Trophoblast cell (in vitro differentiated cells and primary cell): ENCODE measurements around the gene ABI1.

Experiments
- DNase-seq, 2 donors: peaks; one replicate each; pipeline ENCODE4 v3.0.0-alpha.2; 2016
- H2AFZ ChIP-seq: 2 replicates; pipeline ENCODE4 v1.6.1; 2013; ENCODE audit warnings: low read length, moderate library complexity, mild to moderate bottlenecking; ENCODE audit not compliant: insufficient read depth, poor library complexity
- H2AK5ac ChIP-seq: 2 replicates; pipeline ENCODE4 v1.6.1; 2013; ENCODE audit warnings: mild to moderate bottlenecking, low read length
- H2BK120ac ChIP-seq: 2 replicates; pipeline ENCODE4 v1.6.1; 2013; ENCODE audit warnings: low read length, mild to moderate bottlenecking, moderate library complexity; ENCODE audit not compliant: insufficient read depth, poor library complexity
- H2BK12ac ChIP-seq: 2 replicates; pipeline ENCODE4 v1.6.1; 2013; ENCODE audit warnings: mild to moderate bottlenecking, low read length, moderate library complexity
- H2BK5ac ChIP-seq: 2 replicates; pipeline ENCODE4 v1.6.1; 2013; ENCODE audit warnings: low read length, low read depth, moderate library complexity, mild to moderate bottlenecking; ENCODE audit not compliant: poor library complexity
- H3K14ac ChIP-seq: 2 replicates; pipeline ENCODE4 v1.6.1; 2013; ENCODE audit warnings: mild to moderate bottlenecking, low read length
- H3K18ac ChIP-seq: 2 replicates; pipeline ENCODE4 v1.6.1; 2013; ENCODE audit warnings: mild to moderate bottlenecking, low read length
- H3K23ac ChIP-seq: 2 replicates; pipeline ENCODE4 v1.6.1; 2013; ENCODE audit warnings: low read length
- H3K27ac ChIP-seq: 2 replicates; pipeline ENCODE4 v1.5.1; 2013; ENCODE audit warnings: low read depth, mild to moderate bottlenecking, inconsistent platforms, low read length, moderate library complexity
- H3K27me3 ChIP-seq: 2 replicates; pipeline ENCODE4 v1.6.1; 2013; ENCODE audit warnings: inconsistent platforms, mild to moderate bottlenecking, low read length, moderate library complexity; ENCODE audit not compliant: insufficient read depth
- H3K36me3 ChIP-seq, 2 experiments: 1 replicate in 1 of 2; 2 replicates in 1 of 2; pipeline ENCODE4 v1.6.1; 2013; ENCODE audit warnings: low read length in 2 of 2, mild to moderate bottlenecking in 2 of 2, moderate library complexity in 1 of 2; ENCODE audit not compliant: insufficient read depth in 2 of 2, control insufficient read depth in 1 of 2
- H3K4ac ChIP-seq: 2 replicates; pipeline ENCODE4 v1.6.1; 2013; ENCODE audit warnings: low read depth, mild to moderate bottlenecking, low read length, moderate library complexity
- H3K4me1 ChIP-seq, 2 experiments: 1 replicate in 1 of 2; 2 replicates in 1 of 2; pipeline ENCODE4 v1.6.1; 2013; ENCODE audit warnings: low read length in 2 of 2, mild to moderate bottlenecking in 2 of 2, moderate library complexity in 1 of 2; ENCODE audit not compliant: insufficient read depth in 2 of 2, control insufficient read depth in 1 of 2
- H3K4me2 ChIP-seq: 2 replicates; pipeline ENCODE4 v1.6.1; 2013; ENCODE audit warnings: inconsistent platforms, mild to moderate bottlenecking, low read length, moderate library complexity
- H3K4me3 ChIP-seq: 2 replicates; pipeline ENCODE4 v1.5.1; 2013; ENCODE audit warnings: mild to moderate bottlenecking, low read depth, low read length, inconsistent platforms
- H3K79me1 ChIP-seq: one replicate; pipeline ENCODE4 v1.6.1; 2013; ENCODE audit warnings: low read length
- H3K79me2 ChIP-seq: 2 replicates; pipeline ENCODE4 v1.6.1; 2013; ENCODE audit warnings: low read length, mild to moderate bottlenecking; ENCODE audit not compliant: control insufficient read depth, insufficient read depth, poor library complexity
- H3K9ac ChIP-seq: 2 replicates; pipeline ENCODE4 v1.6.1; 2013; ENCODE audit warnings: mild to moderate bottlenecking, low read length
- H3K9me3 ChIP-seq: 2 replicates; pipeline ENCODE4 v1.6.1; 2013; ENCODE audit warnings: low read depth, mild to moderate bottlenecking, control low read depth, inconsistent platforms, low read length; ENCODE audit not compliant: insufficient read depth
- H4K12ac ChIP-seq: 2 replicates; pipeline ENCODE4 v1.6.1; 2013; ENCODE audit warnings: low read depth, mild to moderate bottlenecking, low read length, moderate library complexity
- H4K8ac ChIP-seq: 2 replicates; pipeline ENCODE4 v1.6.1; 2013; ENCODE audit warnings: low read depth, mild to moderate bottlenecking, low read length, moderate library complexity
- H4K91ac ChIP-seq: one replicate; pipeline ENCODE4 v1.6.1; 2013; ENCODE audit warnings: low read depth, mild to moderate bottlenecking, low read length, moderate library complexity
- WGBS: extraction: QIAGEN DNeasy Blood & Tissue Kit; methylation state at CpG from one replicate; pipeline ENCODE4 v1.1.7; 2013; ENCODE audit warnings: missing lambda C conversion rate; ENCODE audit not compliant: insufficient read length, insufficient coverage; ENCODE audit errors: extremely low coverage; 5-methylcytosine and 5-hydroxymethylcytosine counted together

ABI1 gene

DNA sequence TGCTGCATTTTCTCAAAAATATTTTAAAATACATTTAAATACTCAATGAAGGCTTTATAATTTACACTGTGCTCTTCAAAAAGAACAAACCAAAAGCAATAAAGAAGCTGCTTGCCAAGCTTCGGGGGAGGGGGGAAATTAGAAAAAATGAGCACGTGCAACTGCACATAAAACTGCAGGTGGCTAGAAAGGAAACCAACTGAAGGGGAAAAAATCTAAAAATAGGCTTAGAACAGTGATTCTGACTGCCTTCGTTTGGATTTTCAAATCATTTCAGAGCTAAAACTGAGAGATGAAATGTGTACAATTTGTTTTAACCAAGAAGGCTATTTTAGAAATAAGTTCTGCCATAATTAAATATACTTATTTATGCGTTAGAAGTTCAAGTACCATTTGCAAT, 61.4 kb downstream of the ABI1 start:
- no peak overlapping the region for H3K4me2 ChIP-seq
- H2BK5ac ChIP-seq, result no peak overlapping the region
- no peak overlapping the region for H3K27ac ChIP-seq
- H3K9me3 ChIP-seq, result no peaks in the 10 kb centered on the region
- no peak overlapping the region for H2AK5ac ChIP-seq
- H3K4me1 ChIP-seq, result peaks cover 3% of the 10 kb centered on the region in 2 experiments
- H3K79me2 ChIP-seq, result peaks cover 9% of the 10 kb centered on the region
- no peak overlapping the region for H4K8ac ChIP-seq
- H3K79me1 ChIP-seq, result no peaks in the 10 kb centered on the region
- no peak overlapping the region for H3K23ac ChIP-seq
- no peak overlapping the region for H2BK12ac ChIP-seq
- no CpG with 5 or more reads among the region's 4 CpGs for WGBS
- H3K36me3 ChIP-seq, result no peaks in the 10 kb centered on the region
- no peak overlapping the region for H2BK120ac ChIP-seq
- no peak overlapping the region for H4K91ac ChIP-seq
- DNase-seq, result no peak
- no peak overlapping the region for H4K12ac ChIP-seq
- H3K27me3 ChIP-seq, result no peaks in the 10 kb centered on the region
- H3K18ac ChIP-seq, result no peak overlapping the region
- no peak overlapping the region for H2AFZ ChIP-seq
- H3K4ac ChIP-seq, result no peak overlapping the region
- H3K9ac ChIP-seq, result no peak overlapping the region
- no peak overlapping the region for H3K14ac ChIP-seq
- H3K4me3 ChIP-seq, result no peak overlapping the region

DNA sequence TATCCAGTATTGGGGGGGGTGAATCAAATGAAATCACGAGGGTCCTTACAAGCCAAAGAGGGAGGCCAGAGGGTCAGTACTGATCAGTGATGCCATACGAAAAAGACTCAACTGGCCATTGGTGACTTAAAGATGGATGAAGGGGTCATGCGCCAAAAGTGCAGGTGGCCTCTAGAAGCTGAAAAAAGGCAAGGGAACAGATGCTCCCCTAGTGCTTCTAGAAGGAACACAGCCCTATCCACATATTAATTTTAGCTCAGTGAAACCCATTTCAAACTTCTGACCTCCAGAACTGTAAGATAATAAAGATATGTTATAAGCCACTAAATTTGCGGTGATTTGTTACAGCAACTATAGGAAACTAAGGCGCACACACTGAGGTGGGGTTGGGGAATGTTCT, 62.5 kb downstream of the ABI1 start:
- Histone ChIP-seq H4K12ac (no peak overlapping the region), H3K36me3 (no peaks in the 10 kb centered on the region), H2AK5ac (no peak overlapping the region), H4K8ac (no peak overlapping the region), H3K4me1 (no peaks in the 10 kb centered on the region), H3K14ac (no peak overlapping the region), H3K4ac (peak overlapping the region; percentile 79), H3K27me3 (no peaks in the 10 kb centered on the region), H2AFZ (no peak overlapping the region), H2BK5ac (no peak overlapping the region), H2BK120ac (no peak overlapping the region), H3K23ac (no peak overlapping the region), H3K27ac (no peak overlapping the region), H2BK12ac (no peak overlapping the region), H4K91ac (no peak overlapping the region), H3K4me2 (no peak overlapping the region), H3K79me2 (peaks cover 9% of the 10 kb centered on the region), H3K79me1 (no peaks in the 10 kb centered on the region), H3K4me3 (no peak overlapping the region), H3K18ac (no peak overlapping the region), H3K9me3 (no peaks in the 10 kb centered on the region), H3K9ac (no peak overlapping the region)
- no CpG with 5 or more reads among the region's 5 CpGs for WGBS
- DNase-seq, result no peak

DNA sequence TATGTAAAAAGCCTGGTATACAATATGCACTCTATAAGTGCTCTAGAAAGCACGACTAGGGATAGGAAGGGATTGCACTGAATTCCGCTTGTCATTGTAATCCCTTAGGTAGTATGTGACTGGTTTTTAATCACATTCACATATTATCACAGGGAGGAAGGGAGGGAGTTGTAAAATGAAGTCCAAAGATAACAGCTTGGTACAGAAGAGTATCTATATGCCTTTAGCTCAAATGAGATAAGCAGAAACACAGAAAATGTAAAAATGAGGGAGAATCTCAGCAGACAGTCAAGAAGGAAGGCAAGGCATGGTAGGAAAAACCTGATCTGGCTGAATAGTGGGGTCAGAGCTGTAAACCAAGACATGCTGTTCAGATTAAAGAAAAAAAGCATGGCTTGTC, 63.4 kb downstream of the ABI1 start:
- H3K4me2 ChIP-seq, result no peak overlapping the region
- WGBS, result no CpG with 5 or more reads among the region's 2 CpGs
- H3K27ac ChIP-seq, result no peak overlapping the region

DNA sequence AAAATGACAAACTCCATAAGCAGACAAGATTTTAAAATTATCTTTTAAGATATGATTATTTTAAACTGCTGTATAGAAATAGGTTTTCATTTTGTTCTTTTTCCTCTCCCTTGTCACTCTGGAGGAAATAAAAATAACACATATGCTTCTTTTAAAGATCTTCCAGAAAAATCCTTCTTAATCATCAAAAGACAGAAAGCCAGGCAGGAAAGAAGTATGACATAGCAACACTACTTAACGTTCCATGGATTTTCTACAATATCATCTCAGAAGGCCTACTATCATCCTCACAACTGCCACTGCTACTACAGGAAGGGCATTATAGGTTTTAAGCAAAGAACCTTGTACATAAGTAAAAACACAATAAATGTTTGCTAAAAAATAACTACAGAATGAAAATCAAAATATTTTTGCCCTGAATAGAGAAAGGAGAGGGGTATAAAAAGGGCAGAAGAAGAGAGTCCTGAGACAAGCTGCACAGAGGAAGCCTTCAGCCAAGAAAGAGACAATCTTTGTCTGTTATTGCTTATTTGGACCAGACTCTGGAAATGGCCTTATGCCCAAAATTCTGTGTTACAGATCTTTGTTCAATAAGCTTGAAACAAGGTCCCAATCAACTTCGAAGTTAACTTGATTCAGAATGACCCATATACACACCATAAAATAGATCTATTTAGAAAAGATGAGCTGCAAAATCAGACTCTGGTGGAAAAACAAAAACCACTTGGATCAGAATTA, 67.8 kb downstream of the ABI1 start:
- Histone ChIP-seq H2BK12ac (no peak overlapping the region), H3K79me2 (peaks cover 4% of the 10 kb centered on the region), H3K4ac (no peak overlapping the region), H3K4me3 (no peak overlapping the region), H2BK5ac (no peak overlapping the region), H3K9ac (no peak overlapping the region), H2AFZ (no peak overlapping the region), H3K27ac (no peak overlapping the region), H4K12ac (no peak overlapping the region), H3K27me3 (no peaks in the 10 kb centered on the region), H3K36me3 (no peaks in the 10 kb centered on the region), H4K91ac (no peak overlapping the region), H3K4me2 (no peak overlapping the region), H3K14ac (no peak overlapping the region), H4K8ac (no peak overlapping the region), H3K23ac (no peak overlapping the region), H3K9me3 (no peaks in the 10 kb centered on the region), H2AK5ac (no peak overlapping the region), H2BK120ac (no peak overlapping the region), H3K4me1 (peaks cover 0 to 3% of the 10 kb centered on the region in 2 experiments), H3K18ac (no peak overlapping the region), H3K79me1 (no peaks in the 10 kb centered on the region)
- no CpG with 5 or more reads among the region's 2 CpGs for WGBS
- no peak for DNase-seq

More for the DNA sequence above, 63.4 kb downstream of the ABI1 start:
- Histone ChIP-seq H3K18ac (no peak overlapping the region), H3K23ac (no peak overlapping the region), H3K4ac (no peak overlapping the region), H4K12ac (no peak overlapping the region), H2AFZ (no peak overlapping the region), H2AK5ac (no peak overlapping the region), H3K9ac (no peak overlapping the region), H3K4me1 (no peaks in the 10 kb centered on the region), H4K91ac (no peak overlapping the region), H3K36me3 (no peaks in the 10 kb centered on the region), H3K79me2 (peaks cover 9% of the 10 kb centered on the region), H3K9me3 (no peaks in the 10 kb centered on the region), H2BK5ac (no peak overlapping the region), H2BK12ac (no peak overlapping the region), H3K14ac (no peak overlapping the region), H4K8ac (no peak overlapping the region), H3K79me1 (no peaks in the 10 kb centered on the region), H3K27me3 (no peaks in the 10 kb centered on the region), H2BK120ac (no peak overlapping the region), H3K4me3 (no peak overlapping the region)
- DNase-seq, result no peak
